NB4 (cell line): ENCODE data around the gene COL23A1.

Source experiments
- POLR2A ChIP-seq: IDR thresholded peaks from 2 replicates; pipeline ENCODE4 v1.6.1; 2011; ENCODE audit warnings: mild to moderate bottlenecking; ENCODE audit not compliant: insufficient read length; ENCODE audit errors: extremely low read depth
- TF ChIP-seq, protein P1 (sequence below): IDR thresholded peaks from one replicate; pipeline ENCODE4 v1.5.1; 2012; ENCODE audit warnings: low read depth, low read length

DNA sequence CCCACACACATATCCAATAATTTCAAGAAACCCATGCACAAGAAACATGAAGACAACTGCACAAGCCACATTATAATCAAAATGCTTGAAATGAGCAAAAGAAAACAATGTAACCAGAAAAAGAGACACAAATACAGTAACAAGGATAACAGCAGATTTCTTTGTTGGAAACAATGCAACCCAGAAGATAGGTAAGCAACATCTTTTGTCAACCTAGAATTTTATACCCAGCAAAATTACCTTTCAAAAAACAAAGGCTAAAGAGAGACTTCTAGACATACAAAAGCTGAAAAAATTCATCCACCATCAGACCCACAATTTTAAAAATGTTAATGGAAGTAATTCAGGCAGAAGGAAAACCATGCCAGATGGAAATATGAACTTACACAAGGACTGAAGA lies 5.0 kb upstream of the COL23A1 start:
- TF ChIP-seq POLR2A = no peak
- TF ChIP-seq, protein P1, sequence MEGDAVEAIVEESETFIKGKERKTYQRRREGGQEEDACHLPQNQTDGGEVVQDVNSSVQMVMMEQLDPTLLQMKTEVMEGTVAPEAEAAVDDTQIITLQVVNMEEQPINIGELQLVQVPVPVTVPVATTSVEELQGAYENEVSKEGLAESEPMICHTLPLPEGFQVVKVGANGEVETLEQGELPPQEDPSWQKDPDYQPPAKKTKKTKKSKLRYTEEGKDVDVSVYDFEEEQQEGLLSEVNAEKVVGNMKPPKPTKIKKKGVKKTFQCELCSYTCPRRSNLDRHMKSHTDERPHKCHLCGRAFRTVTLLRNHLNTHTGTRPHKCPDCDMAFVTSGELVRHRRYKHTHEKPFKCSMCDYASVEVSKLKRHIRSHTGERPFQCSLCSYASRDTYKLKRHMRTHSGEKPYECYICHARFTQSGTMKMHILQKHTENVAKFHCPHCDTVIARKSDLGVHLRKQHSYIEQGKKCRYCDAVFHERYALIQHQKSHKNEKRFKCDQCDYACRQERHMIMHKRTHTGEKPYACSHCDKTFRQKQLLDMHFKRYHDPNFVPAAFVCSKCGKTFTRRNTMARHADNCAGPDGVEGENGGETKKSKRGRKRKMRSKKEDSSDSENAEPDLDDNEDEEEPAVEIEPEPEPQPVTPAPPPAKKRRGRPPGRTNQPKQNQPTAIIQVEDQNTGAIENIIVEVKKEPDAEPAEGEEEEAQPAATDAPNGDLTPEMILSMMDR = no peak
